HepG2 (cell line): Measurements from ENCODE around the gene CHN2. TPM values are rescaled to one million over a fixed set of nuclear protein-coding genes. Genes with fewer than 3 reads are reported as not detected.

Experiments used
- ARNTL ChIP-seq: sonication (generic); formaldehyde crosslinking; IDR thresholded peaks from 2 replicates; pipeline ENCODE4 v1.4.0; 2020; ENCODE audit warnings: mild to moderate bottlenecking, missing genetic modification reagents
- BHLHE40 ChIP-seq: IDR thresholded peaks from 2 replicates; pipeline ENCODE4 v1.6.1; 2011; ENCODE audit warnings: low read length, improper control_type of control experiment
- HNRNPH1 ChIP-seq: fragments of 200-400 bp; formaldehyde crosslinking; optimal IDR thresholded peaks from 2 replicates; pipeline ENCODE3; 2017; ENCODE audit warnings: mild to moderate bottlenecking, low read depth, low read length
- HOXD1 ChIP-seq: sonication (generic); formaldehyde crosslinking; IDR thresholded peaks from 2 replicates; pipeline ENCODE4 v1.5.0; 2020; ENCODE audit warnings: missing genetic modification reagents
- KDM6A ChIP-seq: IDR thresholded peaks from 2 replicates; pipeline ENCODE4 v1.6.1; 2016; ENCODE audit warnings: low read depth
- TEAD3 ChIP-seq: optimal IDR thresholded peaks from 2 replicates; pipeline ENCODE3; 2016; ENCODE audit warnings: borderline replicate concordance
- TOE1 ChIP-seq: sonication (generic); formaldehyde crosslinking; IDR thresholded peaks from 2 replicates; pipeline ENCODE4 v1.4.0; 2020; ENCODE audit warnings: mild to moderate bottlenecking, missing genetic modification reagents
- USF2 ChIP-seq, 2 experiments: sonication (generic) in 1 of 2; formaldehyde crosslinking in 1 of 2; IDR thresholded peaks; 2 replicates each; pipeline versions ENCODE4 v1.5.1 to v1.6.1; 2011 to 2020; ENCODE audit warnings: borderline replicate concordance in 1 of 2, low read depth in 1 of 2, low read length in 1 of 2, mild to moderate bottlenecking in 1 of 2, missing genetic modification reagents in 1 of 2, moderate library complexity in 1 of 2
- ZNF136 ChIP-seq: sonication (generic); formaldehyde crosslinking; IDR thresholded peaks from 2 replicates; pipeline ENCODE4 v1.8.1; 2022; ENCODE audit warnings: low read depth, mild to moderate bottlenecking, moderate library complexity, missing genetic modification reagents
- ZNF501 ChIP-seq: sonication (generic); formaldehyde crosslinking; IDR thresholded peaks from 2 replicates; pipeline ENCODE4 v1.5.1; 2020; ENCODE audit warnings: mild to moderate bottlenecking, moderate library complexity, missing genetic modification reagents
- ZNF629 ChIP-seq: sonication (generic); formaldehyde crosslinking; conservative IDR thresholded peaks from 2 replicates; pipeline ENCODE4 v1.5.0; 2020; ENCODE audit warnings: missing genetic modification reagents
- ZNF703 ChIP-seq: sonication (generic); formaldehyde crosslinking; IDR thresholded peaks from 2 replicates; pipeline ENCODE4 v1.5.1; 2020; ENCODE audit warnings: missing genetic modification reagents, mild to moderate bottlenecking, moderate library complexity, borderline replicate concordance
- ZSCAN29 ChIP-seq: sonication (generic); formaldehyde crosslinking; conservative IDR thresholded peaks from 2 replicates; pipeline ENCODE4 v1.4.0; 2020; ENCODE audit warnings: mild to moderate bottlenecking, missing genetic modification reagents
- polyA plus RNA-seq, 8 experiments: library from polyadenylated mRNA; depleted of rRNA in 3 of 8; stranded (reverse) in 7 of 8; unstranded in 1 of 8; fragments of >200 nt; fragmentation: Illumina TruSeq in 4 of 8; extraction: Trizol in 4 of 8; gene quantifications; 2 replicates each; pipeline versions ENCODE4 v1.2.1 to v1.2.3, GENCODE V29; 2011 to 2016; ENCODE audit warnings: low read depth in 4 of 8, missing spikeins in 1 of 8, mixed read lengths in 1 of 8; ENCODE audit not compliant: insufficient read depth in 1 of 8
- total RNA-seq, 5 experiments: library from RNA; depleted of rRNA; stranded (reverse); fragments of >200 nt; fragmentation: Illumina TruSeq; extraction: Trizol; gene quantifications; 2 replicates each; pipeline ENCODE4 v1.2.3, GENCODE V29; 2016; ENCODE audit warnings: low read depth in 1 of 5
- TF ChIP-seq, protein P1 (sequence below): sonication (generic); formaldehyde crosslinking; IDR thresholded peaks from 2 replicates; pipeline ENCODE4 v1.4.0; 2020; ENCODE audit warnings: missing genetic modification reagents
- TF ChIP-seq, protein P2 (sequence below): conservative IDR thresholded peaks from 2 replicates; pipeline ENCODE4 v1.6.1; 2018; ENCODE audit warnings: missing genetic modification reagents
- TF ChIP-seq, protein P3 (sequence below): IDR thresholded peaks from 2 replicates; pipeline ENCODE4 v1.4.0; 2020; ENCODE audit warnings: mild to moderate bottlenecking, missing genetic modification reagents

CHN2 gene
- total and polyA plus RNA-seq, 2 of the 13 experiments (the other 11 are each of a cell fraction or from before 2014, with no cell fraction given) = 23.5 to 30.5 TPM

- TF ChIP-seq, protein P1, sequence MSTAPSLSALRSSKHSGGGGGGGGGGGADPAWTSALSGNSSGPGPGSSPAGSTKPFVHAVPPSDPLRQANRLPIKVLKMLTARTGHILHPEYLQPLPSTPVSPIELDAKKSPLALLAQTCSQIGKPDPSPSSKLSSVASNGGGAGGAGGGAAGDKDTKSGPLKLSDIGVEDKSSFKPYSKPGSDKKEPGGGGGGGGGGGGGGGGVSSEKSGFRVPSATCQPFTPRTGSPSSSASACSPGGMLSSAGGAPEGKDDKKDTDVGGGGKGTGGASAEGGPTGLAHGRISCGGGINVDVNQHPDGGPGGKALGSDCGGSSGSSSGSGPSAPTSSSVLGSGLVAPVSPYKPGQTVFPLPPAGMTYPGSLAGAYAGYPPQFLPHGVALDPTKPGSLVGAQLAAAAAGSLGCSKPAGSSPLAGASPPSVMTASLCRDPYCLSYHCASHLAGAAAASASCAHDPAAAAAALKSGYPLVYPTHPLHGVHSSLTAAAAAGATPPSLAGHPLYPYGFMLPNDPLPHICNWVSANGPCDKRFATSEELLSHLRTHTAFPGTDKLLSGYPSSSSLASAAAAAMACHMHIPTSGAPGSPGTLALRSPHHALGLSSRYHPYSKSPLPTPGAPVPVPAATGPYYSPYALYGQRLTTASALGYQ (CRISPR knock-in tag) = peak; percentile 26; the same call in 1 of the 2 replicates
- TF ChIP-seq TEAD3 (peak; percentile 69), USF2 (IDR thresholded peaks at IDR 0.05; ENCODE audit: low read depth, low read length) (peak; percentile 43; the same call in 1 of the 2 replicates), USF2 (CRISPR knock-in tag; IDR thresholded peaks at IDR 0.05; ENCODE audit: borderline replicate concordance) (no peak), KDM6A (CRISPR knock-in tag) (no peak), ZNF501 (CRISPR knock-in tag) (no peak), BHLHE40 (peak; percentile 88), HNRNPH1 (no peak), TOE1 (CRISPR knock-in tag) (no peak), ZNF629 (CRISPR knock-in tag) (no peak), ZNF136 (0 out of 2 replicates have a peak, but pooled peaks have one; percentile 54), ARNTL (peak; percentile 70; the same call in 1 of the 2 replicates), ZSCAN29 (CRISPR knock-in tag) (0 out of 2 replicates have a peak, but pooled peaks have one; percentile 51), HOXD1 (CRISPR knock-in tag) (no peak), ZNF703 (CRISPR knock-in tag) (no peak)
- TF ChIP-seq, protein P2, sequence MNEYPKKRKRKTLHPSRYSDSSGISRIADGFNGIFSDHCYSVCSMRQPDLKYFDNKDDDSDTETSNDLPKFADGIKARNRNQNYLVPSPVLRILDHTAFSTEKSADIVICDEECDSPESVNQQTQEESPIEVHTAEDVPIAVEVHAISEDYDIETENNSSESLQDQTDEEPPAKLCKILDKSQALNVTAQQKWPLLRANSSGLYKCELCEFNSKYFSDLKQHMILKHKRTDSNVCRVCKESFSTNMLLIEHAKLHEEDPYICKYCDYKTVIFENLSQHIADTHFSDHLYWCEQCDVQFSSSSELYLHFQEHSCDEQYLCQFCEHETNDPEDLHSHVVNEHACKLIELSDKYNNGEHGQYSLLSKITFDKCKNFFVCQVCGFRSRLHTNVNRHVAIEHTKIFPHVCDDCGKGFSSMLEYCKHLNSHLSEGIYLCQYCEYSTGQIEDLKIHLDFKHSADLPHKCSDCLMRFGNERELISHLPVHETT (CRISPR knock-in tag) = no peak
- TF ChIP-seq, protein P3, sequence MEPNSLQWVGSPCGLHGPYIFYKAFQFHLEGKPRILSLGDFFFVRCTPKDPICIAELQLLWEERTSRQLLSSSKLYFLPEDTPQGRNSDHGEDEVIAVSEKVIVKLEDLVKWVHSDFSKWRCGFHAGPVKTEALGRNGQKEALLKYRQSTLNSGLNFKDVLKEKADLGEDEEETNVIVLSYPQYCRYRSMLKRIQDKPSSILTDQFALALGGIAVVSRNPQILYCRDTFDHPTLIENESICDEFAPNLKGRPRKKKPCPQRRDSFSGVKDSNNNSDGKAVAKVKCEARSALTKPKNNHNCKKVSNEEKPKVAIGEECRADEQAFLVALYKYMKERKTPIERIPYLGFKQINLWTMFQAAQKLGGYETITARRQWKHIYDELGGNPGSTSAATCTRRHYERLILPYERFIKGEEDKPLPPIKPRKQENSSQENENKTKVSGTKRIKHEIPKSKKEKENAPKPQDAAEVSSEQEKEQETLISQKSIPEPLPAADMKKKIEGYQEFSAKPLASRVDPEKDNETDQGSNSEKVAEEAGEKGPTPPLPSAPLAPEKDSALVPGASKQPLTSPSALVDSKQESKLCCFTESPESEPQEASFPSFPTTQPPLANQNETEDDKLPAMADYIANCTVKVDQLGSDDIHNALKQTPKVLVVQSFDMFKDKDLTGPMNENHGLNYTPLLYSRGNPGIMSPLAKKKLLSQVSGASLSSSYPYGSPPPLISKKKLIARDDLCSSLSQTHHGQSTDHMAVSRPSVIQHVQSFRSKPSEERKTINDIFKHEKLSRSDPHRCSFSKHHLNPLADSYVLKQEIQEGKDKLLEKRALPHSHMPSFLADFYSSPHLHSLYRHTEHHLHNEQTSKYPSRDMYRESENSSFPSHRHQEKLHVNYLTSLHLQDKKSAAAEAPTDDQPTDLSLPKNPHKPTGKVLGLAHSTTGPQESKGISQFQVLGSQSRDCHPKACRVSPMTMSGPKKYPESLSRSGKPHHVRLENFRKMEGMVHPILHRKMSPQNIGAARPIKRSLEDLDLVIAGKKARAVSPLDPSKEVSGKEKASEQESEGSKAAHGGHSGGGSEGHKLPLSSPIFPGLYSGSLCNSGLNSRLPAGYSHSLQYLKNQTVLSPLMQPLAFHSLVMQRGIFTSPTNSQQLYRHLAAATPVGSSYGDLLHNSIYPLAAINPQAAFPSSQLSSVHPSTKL (CRISPR knock-in tag) = peak; percentile 97
Observed at GRCh38 chr7:29208410-29209250, 14.1 kb downstream of the CHN2 start (continued).
